ENCODE data around the gene NR6A1.

NR6A1 gene

DNA sequence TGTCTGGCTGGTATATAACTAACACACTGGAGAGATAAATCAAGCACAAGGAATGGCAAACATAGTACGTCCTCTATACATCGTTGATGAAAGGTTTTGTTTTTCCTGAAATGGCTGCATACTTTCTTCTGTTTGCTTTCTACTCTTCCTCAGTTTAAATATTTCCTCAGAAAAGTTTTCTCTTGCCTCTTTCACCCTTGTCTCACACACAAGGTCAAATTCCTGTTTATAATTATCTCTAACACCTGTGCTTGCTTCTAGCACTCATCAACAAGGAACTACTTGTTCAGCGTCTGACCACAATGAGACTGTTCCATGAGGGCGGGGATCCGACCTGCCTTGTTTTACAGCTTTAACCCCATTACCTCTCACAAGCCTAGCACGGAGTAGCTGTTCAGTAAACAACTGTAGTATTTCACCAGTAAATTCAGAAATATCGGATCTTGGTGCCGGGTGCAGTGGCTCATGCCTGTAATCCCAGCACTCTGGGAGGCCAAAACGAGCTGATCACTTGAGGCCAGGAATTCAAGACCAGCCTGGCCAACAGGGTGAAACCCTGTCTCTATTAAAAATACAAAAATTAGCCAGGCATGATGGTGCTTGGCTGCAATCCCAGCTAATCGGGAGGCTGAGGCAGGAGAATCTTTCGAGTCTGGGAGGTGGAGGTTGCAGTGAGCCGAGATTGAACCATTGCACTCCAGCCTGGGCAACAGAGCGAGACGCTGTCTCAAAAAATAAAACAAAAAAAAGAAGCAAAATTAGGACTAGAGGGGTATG, 37.0 kb downstream of the NR6A1 start:
- DNase-seq (ENCODE audit: extremely low spot score), result no peak
- CTCF ChIA-PET, result interaction anchor here (1.2 to 2.5 kb wide), 5 partner anchors 10 to 118 kb away, joined by 3 to 9 read pairs (median 5); no protein-coding TSS in a partner anchor
- POLR2A ChIA-PET, result no interaction called here
- TF ChIP-seq, protein P1, sequence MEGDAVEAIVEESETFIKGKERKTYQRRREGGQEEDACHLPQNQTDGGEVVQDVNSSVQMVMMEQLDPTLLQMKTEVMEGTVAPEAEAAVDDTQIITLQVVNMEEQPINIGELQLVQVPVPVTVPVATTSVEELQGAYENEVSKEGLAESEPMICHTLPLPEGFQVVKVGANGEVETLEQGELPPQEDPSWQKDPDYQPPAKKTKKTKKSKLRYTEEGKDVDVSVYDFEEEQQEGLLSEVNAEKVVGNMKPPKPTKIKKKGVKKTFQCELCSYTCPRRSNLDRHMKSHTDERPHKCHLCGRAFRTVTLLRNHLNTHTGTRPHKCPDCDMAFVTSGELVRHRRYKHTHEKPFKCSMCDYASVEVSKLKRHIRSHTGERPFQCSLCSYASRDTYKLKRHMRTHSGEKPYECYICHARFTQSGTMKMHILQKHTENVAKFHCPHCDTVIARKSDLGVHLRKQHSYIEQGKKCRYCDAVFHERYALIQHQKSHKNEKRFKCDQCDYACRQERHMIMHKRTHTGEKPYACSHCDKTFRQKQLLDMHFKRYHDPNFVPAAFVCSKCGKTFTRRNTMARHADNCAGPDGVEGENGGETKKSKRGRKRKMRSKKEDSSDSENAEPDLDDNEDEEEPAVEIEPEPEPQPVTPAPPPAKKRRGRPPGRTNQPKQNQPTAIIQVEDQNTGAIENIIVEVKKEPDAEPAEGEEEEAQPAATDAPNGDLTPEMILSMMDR (IDR thresholded peaks at IDR 0.05; ENCODE audit: control extremely low read depth, extremely low read depth, low read depth, missing control alignments), result no peak

DNA sequence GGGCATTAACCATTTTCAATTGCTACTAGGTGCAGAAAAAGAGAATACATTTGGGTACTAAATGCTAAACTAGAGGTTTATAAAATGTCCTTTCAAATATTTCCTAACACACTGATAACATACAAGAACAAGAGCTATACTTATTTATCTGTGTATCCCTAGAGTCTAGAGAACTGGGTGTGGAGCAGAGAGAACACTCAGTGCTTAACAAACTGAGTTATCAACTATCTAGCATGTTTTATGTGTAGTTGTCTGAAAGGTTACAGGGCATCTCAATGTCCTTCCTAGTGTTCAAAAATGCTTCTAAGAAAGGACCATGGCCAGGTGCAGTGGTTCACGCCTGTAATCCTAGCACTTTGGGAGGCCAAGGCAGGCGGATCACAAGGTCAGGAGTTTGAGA, 40.3 kb downstream of the NR6A1 start:
- ChIA-PET CTCF (interaction anchor here (1.3 kb wide), 1 partner anchor 21 kb away, joined by 5 read pairs; no protein-coding TSS in a partner anchor), POLR2A (no interaction called here)
- TF ChIP-seq, protein P1 (IDR thresholded peaks at IDR 0.05; ENCODE audit: control extremely low read depth, extremely low read depth, low read depth, missing control alignments), result no peak
- DNase-seq (ENCODE audit: extremely low spot score), result no peak

DNA sequence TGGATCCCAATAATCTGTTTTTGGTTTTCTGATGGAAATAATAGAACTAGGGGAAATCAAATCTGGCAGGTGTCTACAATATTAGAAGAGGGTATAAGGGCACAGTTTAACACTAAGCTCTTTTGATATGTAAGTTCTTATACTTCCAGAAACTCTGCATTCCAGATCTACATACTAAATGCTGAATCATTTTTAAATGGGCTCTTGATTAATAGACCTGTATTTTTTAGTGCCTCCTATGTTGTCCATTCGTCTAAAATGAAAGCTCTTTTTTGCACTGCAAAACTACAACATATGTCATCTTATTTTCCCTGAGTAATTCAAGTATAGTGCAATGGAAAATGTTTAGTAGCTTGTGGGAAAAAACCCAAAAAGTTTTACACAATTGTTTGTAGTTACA, 44.2 kb downstream of the NR6A1 start:
- POLR2A ChIA-PET, result no interaction called here
- CTCF ChIA-PET, result interaction anchor here (0.9 to 2.0 kb wide), 7 partner anchors 10 to 40 kb away, joined by 3 to 18 read pairs (median 4); no protein-coding TSS in a partner anchor
- no peak for DNase-seq (ENCODE audit: extremely low spot score)
- TF ChIP-seq, protein P1 (IDR thresholded peaks at IDR 0.05; ENCODE audit: control extremely low read depth, extremely low read depth, low read depth, missing control alignments), result no peak

DNA sequence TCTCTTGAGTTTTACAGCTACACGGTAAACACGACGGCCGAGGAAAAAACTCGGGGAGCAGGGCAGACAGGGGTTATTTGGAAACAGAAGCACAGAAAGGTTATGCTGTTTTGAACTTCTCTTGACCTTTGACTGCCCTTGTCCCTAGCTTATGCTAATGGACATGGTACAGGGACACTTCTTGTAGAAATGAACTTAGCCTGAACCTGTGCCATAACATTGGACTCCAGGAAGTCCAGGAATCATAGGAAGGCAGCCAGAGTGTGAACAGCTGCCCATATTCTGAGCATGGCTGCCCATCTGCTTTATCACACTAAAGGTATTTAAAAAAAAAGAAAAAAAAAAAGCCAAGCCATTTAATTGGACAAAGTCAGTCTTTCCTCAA, 46.1 kb downstream of the NR6A1 start:
- POLR2A ChIA-PET, result no interaction called here
- TF ChIP-seq, protein P1 (IDR thresholded peaks at IDR 0.05; ENCODE audit: control extremely low read depth, extremely low read depth, low read depth, missing control alignments), result no peak
- CTCF ChIA-PET, result interaction anchor here (0.7 to 2.3 kb wide), 3 partner anchors 10 to 307 kb away, joined by 3 to 12 read pairs (median 4); no protein-coding TSS in a partner anchor
- no peak for DNase-seq (ENCODE audit: extremely low spot score)

DNA sequence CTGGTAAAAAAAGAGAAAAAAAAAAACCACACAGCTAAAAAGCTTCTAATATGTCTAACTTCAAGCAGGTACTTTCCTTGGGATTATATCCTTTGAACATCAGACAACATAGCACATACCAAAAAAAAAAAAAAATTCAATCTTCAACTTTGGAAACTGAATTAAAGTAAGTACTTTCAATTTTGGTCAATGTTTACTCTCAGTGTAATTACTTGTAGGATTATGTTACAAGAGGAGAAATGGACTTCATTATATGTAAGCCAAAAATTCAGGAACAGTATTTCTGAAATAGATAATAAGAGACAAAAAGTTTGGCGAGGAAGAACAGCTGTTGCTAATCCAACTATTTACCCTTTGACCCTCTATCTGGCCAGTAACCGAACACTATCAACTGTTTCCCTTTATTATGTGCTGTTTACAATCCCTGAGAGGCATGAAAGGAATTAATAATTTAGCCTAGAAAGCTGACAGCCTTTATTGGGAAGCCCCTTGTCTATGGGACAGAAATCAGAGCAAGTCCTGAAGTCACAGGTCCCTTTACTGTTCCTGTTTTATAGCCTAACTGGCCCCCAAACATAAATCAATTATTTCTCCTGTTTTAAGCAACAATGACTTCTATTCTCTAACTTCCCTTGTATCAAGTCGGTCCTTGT, 46.6 kb downstream of the NR6A1 start:
- DNase-seq (ENCODE audit: extremely low spot score), result no peak
- TF ChIP-seq, protein P1 (IDR thresholded peaks at IDR 0.05; ENCODE audit: control extremely low read depth, extremely low read depth, low read depth, missing control alignments), result no peak
- POLR2A ChIA-PET, result interaction anchor here (0.6 kb wide), 1 partner anchor 59 kb away, joined by 7 read pairs; no protein-coding TSS in a partner anchor
- CTCF ChIA-PET, result interaction anchor here (0.7 to 2.3 kb wide), 7 partner anchors 9 to 306 kb away, joined by 3 to 12 read pairs (median 4); partner anchors contain the start of gene WDR38

DNA sequence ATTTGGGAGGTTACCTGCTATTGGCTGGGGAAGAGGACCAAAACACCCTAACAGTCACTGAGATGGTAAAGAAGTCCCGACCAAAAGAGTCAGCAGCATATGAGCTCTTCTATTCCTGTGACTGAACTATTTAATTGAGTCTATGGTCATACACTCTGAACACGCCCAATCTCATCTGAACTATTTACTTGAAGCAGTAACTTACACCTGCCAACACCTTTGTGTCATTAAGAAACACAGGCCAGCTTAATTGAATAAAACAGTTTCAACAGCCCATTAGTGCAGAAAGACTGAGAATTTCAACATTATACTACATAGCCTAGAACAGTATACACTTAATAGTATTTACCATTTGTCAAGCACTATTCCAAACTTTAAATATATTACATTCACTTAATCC, 47.8 kb downstream of the NR6A1 start:
- ChIA-PET POLR2A (no interaction called here), CTCF (interaction anchor here (1.2 to 2.3 kb wide), 5 partner anchors 11 to 130 kb away, joined by 3 to 12 read pairs (median 5); partner anchors contain the start of gene WDR38)
- TF ChIP-seq, protein P1 (IDR thresholded peaks at IDR 0.05; ENCODE audit: control extremely low read depth, extremely low read depth, low read depth, missing control alignments), result no peak
- DNase-seq (ENCODE audit: extremely low spot score), result no peak
